GM13976 (cell line): ENCODE measurements around the gene RIPOR2.

Source experiments
- DNase-seq: peaks from one replicate; pipeline ENCODE4 v3.0.0; 2012; ENCODE audit warnings: low spot score
- in situ Hi-C: fragments of 300-500 bp; cut with MboI; formaldehyde crosslinking; loops from one replicate; pipeline ENCODE4 v1.12.0; 2022; ENCODE audit warnings: low sequenced_read_pairs, mixed read lengths, inconsistent platforms; ENCODE audit not compliant: unreplicated experiment
- TF ChIP-seq, protein P1 (sequence below): IDR thresholded peaks from 2 replicates; pipeline ENCODE4 v1.5.1; 2012; ENCODE audit warnings: borderline replicate concordance, mild to moderate bottlenecking; ENCODE audit not compliant: insufficient read depth; ENCODE audit errors: extremely low read depth, missing control alignments, control extremely low read depth

Gene RIPOR2

DNA sequence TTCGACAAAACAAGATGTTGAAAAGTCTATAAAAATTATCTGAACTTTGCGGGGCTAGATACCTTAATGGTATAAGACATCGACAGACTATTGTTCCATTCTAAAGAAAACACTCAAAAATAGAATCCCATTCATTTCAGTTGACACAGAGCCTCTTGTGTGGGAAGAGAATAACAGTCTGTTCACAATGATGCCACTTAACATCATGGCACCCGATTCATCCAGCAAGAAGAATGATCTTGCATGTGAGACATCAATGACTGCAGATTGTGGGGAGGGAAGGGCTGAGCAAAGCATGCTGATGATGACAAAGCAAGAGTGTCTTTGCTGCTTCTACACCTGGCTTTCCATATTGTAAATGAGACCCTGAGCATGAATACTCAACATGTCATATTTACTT lies 87.3 kb downstream of the RIPOR2 start:
- DNase-seq, result no peak
- TF ChIP-seq, protein P1, sequence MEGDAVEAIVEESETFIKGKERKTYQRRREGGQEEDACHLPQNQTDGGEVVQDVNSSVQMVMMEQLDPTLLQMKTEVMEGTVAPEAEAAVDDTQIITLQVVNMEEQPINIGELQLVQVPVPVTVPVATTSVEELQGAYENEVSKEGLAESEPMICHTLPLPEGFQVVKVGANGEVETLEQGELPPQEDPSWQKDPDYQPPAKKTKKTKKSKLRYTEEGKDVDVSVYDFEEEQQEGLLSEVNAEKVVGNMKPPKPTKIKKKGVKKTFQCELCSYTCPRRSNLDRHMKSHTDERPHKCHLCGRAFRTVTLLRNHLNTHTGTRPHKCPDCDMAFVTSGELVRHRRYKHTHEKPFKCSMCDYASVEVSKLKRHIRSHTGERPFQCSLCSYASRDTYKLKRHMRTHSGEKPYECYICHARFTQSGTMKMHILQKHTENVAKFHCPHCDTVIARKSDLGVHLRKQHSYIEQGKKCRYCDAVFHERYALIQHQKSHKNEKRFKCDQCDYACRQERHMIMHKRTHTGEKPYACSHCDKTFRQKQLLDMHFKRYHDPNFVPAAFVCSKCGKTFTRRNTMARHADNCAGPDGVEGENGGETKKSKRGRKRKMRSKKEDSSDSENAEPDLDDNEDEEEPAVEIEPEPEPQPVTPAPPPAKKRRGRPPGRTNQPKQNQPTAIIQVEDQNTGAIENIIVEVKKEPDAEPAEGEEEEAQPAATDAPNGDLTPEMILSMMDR, result no peak
- in situ Hi-C loops, result no loop called here

DNA sequence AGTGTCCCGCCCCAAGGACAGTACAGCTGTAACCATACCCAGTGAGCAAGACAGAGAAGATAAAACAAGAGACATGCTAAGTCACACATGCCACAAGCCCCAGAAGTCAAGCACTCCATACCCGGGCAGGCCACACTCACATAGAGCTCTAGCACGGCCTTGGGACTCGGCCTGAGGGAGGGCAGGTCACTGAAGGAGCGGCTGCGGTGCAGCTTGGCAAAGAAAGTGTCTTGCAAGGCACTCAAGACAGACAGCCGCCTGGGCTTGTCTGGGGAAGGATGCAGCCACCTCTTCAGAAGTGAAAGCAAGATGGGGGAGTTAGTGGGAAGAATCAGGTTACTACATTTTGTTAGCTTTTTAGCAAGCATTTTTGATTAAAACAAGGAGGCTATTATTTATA lies 88.4 kb downstream of the RIPOR2 start:
- no peak for DNase-seq
- TF ChIP-seq, protein P1, result no peak
- in situ Hi-C loops, result no loop called here

DNA sequence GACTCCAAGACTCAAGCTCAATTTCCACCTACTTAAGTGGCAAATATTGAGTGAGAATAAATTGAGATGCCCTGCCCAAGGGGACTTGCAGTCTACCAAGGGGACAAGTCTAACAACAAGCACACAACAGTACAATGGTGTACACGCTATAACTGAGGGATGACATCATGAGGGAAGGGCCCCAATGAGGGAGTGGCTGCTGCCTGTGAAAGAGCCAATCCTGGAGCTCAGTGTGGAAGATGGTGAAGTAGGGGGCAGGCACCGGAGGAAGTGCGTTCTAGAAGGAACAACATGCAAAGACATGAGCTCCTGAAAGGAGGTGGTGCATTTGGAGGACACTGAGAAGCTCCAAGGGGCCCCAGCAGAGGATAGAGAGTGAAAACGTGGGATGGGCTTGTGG lies 90.2 kb downstream of the RIPOR2 start:
- TF ChIP-seq, protein P1, result no peak
- DNase-seq, result no peak
- in situ Hi-C loops, result no loop called here

DNA sequence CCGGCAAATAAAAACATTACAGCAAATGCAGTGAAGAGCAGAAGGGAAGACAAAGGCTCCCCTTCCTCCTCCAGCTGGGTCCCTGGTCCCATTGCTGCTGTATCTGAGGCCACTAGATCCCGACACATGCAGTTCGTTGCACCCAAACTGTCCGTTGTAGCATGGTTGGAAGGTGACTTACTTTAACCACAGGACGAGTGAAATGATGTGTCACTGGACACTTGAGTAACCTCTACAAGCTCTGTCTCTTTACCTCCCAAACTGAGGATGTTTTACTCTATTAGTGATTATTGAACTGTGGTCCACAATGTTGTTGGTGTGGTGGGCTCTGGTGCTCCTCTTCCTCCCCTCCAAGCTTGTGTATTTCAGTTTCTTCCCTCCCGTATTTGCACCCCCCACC lies 90.9 kb downstream of the RIPOR2 start:
- DNase-seq, result peak; percentile 32
- TF ChIP-seq, protein P1, result no peak
- in situ Hi-C loops, result no loop called here

DNA sequence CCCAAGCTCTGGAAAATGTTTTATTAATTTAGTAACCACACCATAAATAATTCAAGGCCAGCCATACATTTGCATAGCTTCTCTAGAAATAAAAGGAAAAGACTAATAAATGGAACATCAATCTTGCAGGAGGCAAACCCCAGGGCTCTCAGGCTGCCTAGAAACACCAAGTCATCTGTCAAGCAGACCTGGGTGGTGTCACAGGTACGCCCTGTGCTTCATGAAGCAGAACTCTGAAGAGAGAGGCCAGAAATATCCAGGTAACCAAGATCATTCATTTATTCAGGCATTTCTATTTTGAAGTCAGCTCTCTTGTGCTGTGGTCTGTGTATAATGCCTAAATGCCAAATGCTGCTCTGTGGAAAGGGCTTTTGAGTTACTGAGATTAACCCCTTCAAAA lies 91.7 kb downstream of the RIPOR2 start:
- TF ChIP-seq, protein P1, result no peak
- DNase-seq, result no peak
- in situ Hi-C loops, result no loop called here

DNA sequence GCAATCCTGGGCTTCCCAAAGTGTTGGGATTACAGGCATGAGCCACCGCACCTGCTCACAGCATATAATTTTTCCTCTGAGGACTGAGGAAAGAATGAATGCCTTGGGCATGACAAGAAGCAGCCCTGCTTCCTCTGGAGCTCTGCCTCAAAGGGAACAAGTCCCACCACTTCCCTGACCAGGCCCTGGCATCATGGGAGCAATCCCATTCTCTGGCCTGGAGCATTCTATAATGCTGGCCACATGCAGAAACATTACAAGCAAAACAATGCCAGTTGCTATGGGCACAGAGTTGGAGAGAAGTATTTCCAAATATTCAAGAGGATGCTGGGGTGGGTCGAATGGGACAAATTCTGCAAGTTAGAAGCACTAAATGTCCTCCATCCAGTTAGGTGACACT lies 95.6 kb downstream of the RIPOR2 start:
- DNase-seq, result no peak
- TF ChIP-seq, protein P1, result no peak
- in situ Hi-C loops, result no loop called here

DNA sequence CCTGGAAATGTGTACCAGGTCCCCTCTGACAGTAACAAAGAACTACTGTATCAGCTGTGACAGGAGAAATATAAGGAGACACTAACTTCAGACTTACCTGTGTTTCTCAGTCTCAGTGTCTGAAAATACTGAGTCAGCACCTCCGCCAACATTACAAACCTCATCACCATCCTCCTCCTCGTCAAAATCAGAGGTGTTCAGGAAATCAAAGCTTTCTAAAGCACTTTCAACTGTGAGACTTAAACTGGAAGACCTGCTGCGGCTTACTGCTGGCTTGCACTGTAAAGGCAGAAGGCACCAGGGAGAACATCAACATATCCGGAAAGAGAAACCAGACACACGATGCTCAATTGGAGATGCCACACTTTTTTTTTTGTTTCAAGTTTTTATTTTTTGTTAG lies 96.8 kb downstream of the RIPOR2 start:
- TF ChIP-seq, protein P1, result no peak
- in situ Hi-C loops, result no loop called here
- no peak for DNase-seq
